ENCODE data around the gene PLXNB2.
"Not testable (repeated sequence)": the region's sequence is repeated elsewhere in the genome, so short reads cannot be mapped to it uniquely, and the experiment has no call there.

Gene PLXNB2, protein sequence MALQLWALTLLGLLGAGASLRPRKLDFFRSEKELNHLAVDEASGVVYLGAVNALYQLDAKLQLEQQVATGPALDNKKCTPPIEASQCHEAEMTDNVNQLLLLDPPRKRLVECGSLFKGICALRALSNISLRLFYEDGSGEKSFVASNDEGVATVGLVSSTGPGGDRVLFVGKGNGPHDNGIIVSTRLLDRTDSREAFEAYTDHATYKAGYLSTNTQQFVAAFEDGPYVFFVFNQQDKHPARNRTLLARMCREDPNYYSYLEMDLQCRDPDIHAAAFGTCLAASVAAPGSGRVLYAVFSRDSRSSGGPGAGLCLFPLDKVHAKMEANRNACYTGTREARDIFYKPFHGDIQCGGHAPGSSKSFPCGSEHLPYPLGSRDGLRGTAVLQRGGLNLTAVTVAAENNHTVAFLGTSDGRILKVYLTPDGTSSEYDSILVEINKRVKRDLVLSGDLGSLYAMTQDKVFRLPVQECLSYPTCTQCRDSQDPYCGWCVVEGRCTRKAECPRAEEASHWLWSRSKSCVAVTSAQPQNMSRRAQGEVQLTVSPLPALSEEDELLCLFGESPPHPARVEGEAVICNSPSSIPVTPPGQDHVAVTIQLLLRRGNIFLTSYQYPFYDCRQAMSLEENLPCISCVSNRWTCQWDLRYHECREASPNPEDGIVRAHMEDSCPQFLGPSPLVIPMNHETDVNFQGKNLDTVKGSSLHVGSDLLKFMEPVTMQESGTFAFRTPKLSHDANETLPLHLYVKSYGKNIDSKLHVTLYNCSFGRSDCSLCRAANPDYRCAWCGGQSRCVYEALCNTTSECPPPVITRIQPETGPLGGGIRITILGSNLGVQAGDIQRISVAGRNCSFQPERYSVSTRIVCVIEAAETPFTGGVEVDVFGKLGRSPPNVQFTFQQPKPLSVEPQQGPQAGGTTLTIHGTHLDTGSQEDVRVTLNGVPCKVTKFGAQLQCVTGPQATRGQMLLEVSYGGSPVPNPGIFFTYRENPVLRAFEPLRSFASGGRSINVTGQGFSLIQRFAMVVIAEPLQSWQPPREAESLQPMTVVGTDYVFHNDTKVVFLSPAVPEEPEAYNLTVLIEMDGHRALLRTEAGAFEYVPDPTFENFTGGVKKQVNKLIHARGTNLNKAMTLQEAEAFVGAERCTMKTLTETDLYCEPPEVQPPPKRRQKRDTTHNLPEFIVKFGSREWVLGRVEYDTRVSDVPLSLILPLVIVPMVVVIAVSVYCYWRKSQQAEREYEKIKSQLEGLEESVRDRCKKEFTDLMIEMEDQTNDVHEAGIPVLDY (N-terminal part only)

DNA sequence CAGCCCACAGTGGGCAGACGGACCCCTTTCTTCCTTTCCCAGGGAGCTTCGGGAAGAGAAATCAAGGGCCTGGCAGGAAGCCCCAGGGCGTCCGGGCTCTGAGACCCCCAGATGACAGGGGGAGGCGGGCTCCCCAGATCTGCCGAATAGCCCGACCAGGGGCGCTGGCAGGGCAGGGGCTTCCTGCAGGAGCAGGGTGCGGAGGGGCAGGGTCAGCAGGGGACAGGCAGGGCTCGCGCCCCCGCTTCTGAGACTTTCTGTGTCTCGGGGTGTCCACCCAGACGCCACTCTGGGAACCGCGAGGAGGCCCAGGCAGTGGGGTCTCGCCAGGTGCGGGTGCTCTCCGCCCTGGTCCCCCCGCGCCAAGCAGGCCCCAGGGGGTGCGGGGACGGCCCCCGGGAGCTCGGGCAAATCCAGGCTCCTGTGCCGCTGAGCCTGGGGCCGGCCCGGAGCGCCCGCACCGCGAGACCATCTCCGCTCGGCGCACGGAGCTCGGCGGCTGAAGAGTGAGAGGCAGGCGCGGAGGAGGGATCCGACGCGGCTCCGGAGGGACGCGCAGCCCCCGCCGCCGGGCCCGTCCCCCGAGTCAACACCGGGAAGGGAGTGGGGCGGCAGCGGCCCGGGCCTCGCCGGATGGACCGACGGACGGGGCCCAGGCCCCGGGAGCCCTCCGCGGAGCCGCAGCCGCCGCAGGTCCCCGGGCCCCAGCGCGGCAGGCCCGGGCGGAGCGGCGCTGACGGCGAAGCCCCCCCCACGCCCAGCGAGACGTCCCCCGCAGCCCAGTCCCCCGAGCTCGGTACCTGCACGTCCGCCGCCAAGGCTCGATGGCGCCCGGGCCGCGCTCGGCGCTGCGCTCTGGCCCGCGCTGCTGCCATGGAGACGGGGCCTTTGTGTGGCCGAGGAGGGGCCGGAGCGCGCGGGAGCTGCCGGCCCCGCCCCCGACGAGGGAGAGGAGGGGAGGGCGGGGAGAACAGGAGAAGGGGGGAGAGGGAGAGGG, at the start of gene PLXNB2:
Gene PLXNB2, minus strand, starts transcription at position 894 of the 997 bp plus-strand sequence. CDS start 17,062 bp downstream, outside the sequence.
- DNase-seq (ENCODE audit: low spot score) = peak; percentile 84

DNA sequence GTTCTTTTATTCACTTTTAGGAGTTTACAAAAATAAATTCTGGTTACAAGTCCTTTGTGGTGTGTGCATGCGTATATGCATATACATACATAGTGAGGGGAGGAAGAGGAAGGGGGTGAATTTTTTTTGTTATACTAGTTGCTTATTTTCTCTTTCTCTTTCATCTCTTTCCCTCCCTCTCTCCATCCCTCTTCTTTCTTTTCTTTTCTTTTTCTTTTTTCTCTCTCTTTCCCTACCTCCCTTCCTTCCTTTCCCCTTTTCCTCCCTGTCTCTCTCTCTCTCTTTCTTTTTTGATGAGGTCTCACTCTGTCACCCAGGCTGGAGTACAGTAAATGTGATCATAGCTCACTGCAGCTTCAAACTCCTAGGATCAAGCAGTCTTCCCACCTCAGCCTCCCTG, 49.8 kb upstream of the PLXNB2 start:
- DNase-seq (ENCODE audit: low spot score) = no peak

DNA sequence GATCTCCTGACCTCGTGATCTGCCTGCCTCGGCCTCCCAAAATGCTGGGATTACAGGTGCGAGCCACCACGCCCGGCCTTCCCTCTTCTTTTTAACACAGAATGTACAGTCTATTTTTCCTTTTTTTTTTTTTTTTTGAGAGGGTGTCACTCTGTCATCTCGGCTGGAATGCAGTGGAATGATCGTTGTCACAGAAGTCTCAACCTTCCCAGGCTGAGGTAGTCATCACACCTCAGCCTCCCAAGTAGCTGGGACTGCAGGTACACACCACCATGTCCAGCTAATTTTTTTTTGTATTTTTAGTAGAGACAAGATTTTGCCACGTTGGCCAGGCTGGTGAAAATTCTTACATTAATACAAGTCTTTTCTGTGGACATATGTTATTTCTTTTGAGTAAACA, 48.7 kb upstream of the PLXNB2 start:
- DNase-seq (ENCODE audit: low spot score) = no peak

DNA sequence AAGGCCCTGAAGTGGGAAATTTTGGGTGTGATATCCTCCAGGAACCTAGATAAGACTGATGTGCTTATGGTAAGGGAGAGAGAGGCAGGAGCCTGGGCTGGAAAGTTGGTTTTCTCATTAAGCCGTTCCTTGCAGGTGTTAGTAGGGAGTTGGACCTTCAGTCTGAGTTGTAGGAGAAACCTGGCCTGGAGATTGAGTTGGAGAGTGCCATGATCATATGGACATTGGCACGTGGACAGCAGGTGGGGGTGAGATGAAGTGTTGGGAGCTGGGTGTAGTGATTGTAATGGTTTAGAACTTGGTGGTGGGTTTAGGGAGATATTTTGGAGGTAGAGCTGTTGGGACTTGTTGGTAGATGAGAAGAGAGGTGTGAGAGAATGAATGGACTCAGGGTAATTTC, 40.6 kb upstream of the PLXNB2 start:
- no peak for DNase-seq (ENCODE audit: low spot score)

DNA sequence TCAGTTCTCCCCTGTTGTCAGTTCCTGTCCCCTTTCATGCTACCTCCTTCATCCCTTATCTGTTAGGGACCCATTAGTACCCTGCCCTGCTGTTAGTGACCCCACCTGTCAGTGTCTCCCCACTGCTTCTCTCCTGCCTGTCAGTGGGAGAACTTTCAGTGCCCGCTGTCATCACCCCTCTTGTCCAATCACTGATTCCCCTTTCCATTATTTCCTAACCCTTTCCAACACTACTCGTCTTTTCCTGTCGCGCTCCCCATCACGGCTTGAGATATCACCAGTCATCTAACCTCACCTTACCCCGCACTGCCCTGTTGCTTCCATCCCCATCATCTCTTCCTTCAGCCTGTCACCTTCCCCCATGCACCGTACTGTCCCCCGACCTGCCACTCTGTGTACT, 39.7 kb upstream of the PLXNB2 start:
- DNase-seq (ENCODE audit: low spot score) = no peak

DNA sequence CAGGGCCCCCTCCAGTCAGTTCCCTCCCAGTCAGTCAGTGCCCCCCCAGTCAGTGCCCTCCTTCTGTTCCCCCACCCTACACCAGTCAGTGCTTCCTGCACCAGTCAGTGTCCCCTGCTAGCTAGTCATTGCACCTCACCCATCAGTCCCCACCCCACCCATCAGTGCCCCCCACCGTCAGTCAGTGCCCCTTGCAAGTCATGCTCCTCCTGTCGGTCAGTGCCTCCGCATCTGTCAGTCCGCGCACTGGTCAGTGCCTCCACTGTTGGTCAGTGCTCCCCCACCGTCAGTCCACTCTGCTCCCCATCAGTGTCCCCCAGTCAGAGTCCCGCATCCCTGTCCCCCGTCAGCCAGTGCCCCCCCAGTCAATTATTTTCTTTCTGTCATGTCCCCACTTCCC, 39.0 kb upstream of the PLXNB2 start:
- DNase-seq (ENCODE audit: low spot score) = no peak

DNA sequence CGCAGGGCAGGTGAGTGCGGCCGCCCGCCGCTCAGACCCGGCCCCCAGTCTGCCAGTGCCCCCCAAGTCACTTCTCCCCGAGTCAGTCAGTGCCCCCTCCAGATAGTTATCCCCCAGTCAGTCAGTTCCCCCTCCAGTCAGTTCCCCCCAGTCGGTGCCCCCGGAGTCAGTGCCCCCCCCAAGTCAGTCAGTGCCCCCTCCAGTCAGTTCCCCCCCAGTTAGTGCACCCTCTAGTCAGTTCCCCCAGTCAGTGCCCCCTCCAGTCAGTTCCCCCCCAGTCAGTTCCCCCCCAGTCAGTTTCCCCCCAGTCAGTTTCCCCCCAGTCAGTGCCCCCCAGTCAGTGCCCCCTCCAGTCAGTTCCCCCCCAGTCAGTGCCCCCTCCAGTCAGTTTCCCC, 36.1 kb upstream of the PLXNB2 start:
- no peak for DNase-seq (ENCODE audit: low spot score)

DNA sequence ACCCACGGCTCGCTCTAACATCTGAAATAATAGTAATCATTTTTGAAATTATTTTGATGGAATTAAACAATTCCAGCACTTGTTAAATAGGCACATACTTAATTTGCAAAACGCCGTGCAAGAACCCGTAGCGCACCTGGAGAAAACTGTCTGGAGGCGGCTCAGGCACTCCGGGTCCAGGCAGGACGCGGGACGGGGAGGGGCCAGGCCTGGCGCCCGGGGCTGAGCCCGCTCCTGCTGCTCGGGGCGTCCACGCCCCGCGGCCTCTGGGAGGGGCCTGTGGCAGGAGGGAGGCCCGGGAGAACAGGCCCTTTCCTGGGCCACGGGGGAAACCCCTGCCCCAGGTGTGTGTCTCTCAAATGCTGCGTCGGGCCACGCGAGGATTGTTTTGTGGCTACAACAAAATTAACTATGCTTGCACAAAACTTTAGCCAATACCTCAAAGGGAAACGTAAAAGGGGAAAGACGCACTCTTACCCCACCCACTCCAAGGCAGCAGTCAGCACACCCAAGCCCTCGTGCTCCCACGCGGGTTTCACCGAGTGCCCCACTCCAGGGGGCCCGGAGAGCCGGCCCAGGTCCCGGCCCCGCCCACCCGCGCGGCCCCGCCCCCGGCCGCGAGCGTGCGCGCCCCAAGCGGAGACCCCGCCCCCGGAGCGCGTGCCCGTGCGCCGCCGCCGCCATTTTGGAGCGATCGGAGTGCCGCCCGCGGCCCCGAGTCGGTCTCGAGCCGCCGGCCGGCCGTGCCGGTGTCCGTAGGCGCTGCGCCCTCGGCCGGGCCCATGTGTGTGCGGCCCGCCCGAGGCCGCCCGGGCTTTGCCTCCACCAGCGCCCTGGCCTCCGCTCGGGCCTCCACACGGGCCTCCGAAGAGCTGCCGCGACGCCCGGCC, 35.5 kb upstream of the PLXNB2 start, which contains the start of gene PPP6R2:
Gene PPP6R2, plus strand, starts transcription at position 677 of the 890 bp plus-strand sequence. CDS start 50,582 bp downstream, outside the sequence.
- peak; percentile 76 for DNase-seq (ENCODE audit: low spot score)

DNA sequence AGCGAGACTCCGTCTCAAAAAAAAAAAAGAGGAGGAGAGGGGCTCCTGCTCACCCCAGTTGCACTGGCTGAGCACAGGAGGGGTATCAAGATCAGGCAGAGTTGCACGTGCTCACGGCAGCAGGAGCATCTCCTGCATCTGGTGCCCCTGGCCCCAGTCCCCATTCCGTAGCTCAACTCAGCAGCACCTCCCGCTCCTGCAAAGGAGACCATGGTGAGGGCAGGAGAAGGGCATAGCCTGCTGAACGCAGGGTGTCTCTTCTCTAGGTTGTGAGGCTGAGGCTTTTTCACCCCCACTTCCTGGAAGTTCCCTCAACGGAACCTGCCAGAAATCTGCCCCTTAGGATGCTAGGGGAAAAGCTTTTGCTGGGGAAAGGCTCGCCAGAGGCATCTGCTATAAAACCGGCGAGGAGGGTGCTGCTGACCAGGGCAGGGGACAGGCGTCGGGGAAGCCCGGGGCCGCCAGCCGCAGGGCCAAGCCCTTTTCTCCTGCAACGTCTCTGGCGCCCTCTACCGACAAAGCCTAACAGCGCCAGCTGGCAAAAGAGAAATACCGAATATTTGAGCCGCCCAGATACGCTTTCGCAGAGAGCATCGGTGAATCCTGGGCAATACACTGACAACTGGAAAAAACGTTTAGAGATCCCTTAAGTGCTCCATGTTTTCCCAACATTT, 34.7 kb upstream of the PLXNB2 start:
- peak; percentile 89 for DNase-seq (ENCODE audit: low spot score)

DNA sequence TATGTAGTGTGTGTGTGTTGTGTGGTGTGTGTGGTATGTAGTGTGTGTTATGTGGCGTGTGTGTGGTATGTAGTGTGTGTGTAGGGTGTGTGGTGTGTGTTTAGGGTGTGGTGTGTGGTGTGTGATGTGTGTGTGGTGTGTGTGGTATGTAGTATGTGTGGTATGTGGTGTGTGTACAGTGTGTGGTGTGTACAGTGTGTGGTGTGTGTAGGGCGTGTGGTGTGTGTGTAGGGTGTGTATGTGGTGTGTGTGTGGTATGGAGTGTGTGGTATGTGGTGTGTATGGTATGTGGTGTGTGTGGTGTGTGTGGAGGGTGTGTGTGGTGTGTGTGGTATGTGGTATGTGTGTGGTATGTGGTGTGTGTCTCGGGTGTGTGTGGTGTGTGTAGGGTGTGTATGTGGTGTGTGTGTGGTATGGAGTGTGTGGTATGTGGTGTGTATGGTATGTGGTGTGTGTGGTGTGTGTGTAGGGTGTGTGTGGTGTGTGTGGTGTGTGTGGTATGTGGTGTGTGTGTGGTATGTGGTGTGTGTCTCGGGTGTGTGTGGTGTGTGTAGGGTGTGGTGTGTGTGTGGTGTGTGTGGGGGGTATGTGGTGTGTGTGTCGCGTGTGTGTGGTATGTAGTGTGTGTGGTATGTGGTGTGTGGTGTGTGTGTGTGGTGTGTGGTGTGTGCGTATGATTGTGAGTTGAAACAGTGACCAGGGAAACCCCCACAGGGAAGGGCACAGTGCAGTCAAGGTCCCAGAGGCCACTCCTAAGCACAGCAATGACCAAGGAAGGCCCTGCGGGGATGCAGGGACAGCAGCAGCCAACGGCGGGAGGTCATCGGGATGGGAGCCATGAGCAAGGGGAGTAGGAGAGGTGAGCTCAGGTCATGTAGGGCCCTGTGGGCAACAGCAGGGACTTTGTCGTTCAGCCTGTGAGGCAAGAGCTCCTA, 32.8 kb upstream of the PLXNB2 start:
- no peak for DNase-seq (ENCODE audit: low spot score)

DNA sequence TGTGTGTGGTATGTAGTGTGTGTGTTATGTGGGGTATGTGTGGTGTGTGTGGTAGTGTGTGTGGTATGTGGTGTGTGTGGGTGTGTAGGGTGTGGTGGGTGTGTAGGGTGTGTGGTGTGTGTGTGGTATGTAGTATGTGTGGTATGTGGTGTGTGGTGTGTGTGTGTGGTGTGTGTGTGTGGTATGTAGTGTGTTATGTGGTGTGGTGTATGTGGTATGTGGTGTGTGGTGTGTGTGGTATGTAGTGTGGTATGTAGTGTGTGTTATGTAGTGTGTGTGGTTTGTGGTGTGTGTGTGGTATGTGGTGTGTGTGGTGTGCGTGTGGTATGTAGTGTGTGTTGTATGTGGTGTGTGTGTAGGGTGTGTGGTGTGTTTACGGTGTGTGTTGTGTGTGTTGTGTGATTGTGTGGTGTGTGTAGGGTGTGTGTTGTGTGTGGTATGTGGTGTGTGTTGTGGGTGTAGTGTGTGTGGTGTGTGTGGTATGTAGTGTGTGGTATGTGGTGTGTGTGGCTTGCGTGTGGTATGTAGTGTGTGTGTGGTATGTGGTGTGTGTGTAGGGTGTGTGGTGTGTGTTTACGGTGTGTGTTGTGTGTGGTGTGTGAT, 31.5 kb upstream of the PLXNB2 start:
- no peak for DNase-seq (ENCODE audit: low spot score)

DNA sequence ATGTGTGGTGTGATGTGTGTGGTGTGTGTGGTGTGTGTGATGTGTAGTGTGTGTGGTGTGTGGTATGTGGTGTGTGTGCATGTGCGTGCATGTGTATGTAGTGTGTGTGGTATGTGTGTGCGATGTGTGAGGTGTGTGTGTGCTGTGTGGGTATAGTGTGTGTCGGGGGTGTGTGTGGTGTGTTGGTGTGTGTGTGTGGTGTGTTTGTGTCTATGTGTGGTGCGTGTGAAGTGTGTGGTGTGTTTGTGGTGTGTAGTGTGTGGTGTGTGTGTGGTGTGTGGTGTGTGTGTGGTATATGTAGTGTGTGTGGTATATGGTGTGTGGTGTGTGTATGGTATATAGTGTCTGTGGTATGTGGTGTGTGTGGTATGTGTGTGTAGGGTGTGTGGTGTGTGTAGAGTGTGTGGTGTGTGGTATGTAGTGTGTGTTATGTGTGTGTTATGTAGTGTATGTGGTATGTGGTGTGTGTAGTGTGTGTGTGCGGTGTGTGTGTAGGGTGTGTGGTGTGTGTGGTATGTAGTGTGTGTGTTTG, 30.7 kb upstream of the PLXNB2 start:
- no peak for DNase-seq (ENCODE audit: low spot score)

DNA sequence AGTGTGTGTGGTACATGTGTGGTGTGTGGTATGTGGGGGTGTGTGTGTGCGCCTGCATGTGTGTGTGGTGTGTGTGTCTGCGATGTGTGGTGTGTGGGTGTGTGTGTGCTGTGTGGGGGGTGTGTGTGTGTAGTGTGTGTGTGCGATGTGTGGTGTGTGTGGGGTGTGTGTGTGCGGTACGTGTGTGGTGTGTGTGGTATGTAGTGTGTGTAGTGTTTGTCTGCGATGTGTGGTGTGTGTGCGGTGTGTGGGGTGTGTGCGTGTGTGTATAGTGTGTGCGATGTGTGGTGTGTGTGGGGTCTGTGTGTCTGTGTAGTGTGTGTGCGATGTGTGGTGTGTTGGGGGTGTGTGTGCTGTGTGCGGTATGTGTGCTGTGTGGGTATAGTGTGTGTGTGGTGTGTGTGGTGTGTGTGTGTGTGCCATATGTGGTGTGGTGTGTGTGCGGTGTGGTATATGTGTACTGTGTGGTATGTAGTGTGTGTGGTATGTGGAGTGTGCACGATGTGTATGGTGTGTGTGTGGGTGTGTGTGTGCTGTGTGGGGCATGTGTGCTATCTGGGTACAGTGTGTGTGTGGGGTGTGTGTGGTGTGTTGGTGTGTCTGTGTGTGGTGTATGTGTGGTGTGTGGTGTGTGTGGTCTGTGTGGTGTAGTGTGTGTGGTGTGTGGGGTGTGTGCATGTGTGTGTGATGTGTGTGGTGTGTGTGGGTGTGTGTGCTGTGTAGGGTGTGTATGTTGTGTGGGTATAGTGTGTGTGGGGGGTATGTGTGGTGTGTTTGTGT, 30.0 kb upstream of the PLXNB2 start:
- DNase-seq (ENCODE audit: low spot score) = no peak

DNA sequence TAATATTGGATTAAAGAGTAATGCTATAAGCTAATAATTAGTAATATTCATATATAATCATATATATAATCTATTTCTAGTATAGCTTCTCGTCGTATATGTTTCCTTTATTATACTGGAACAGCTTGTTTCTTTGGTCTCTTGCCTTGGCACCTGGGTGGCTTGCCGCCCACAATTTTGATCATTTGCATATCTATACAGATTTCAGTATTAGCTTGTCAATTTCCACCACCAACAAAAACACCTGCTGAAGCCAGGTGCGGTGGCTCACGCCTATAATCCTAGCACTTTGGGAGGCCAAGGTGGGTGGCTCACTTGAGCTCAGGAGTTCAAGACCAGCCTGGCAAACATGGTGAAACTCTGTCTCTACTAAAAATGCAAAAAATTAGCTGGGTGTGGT, 27.0 kb upstream of the PLXNB2 start:
- DNase-seq (ENCODE audit: low spot score) = not testable (repeated sequence)

DNA sequence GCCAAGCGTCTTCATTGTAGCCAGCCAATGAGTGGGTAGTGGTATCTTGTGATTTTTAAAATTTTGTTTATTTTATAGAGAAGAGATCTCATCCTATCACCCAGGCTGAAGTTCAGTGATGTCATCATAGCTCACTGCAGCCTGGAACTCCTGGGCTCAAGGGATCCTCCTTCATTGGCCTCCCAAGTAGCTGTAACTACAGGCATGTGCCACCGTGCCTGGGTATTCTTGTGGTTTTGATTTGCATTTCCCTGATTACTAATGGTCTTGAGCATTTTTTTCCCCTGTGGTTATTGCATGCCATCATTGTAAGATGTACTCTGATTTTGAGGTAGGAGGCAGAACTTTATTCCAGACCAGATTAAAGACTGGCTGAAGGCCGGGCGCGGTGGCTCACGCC, 21.8 kb upstream of the PLXNB2 start:
- DNase-seq (ENCODE audit: low spot score) = no peak

DNA sequence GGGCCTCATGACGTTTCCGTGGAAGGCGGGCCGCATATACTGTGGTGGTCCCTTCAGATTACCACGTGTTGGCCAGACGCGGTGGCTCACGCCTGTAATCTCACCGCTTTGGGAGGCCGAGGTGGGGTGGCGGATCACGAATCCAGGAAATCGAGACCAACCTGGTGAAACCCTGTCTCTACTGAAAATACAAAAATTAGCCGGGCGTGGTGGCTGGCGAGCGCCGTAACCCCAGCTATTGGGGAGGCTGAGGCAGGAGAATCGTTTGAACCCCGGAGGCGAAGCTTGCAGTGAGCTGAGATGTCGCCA, 20.2 kb upstream of the PLXNB2 start:
- DNase-seq (ENCODE audit: low spot score) = no peak
